HG02642 (cell line): ENCODE data around the gene OLFM2.
"Not testable (repeated sequence)": the region's sequence is repeated elsewhere in the genome, so short reads cannot be mapped to it uniquely, and the experiment has no call there.

ENCODE experiments used
- ATAC-seq: cut with Tn5 transposase; IDR thresholded peaks from one replicate; pipeline ENCODE4 v1.9.1; 2021; ENCODE audit warnings: mild to moderate bottlenecking; ENCODE audit not compliant: unreplicated experiment, poor library complexity

OLFM2 gene

DNA sequence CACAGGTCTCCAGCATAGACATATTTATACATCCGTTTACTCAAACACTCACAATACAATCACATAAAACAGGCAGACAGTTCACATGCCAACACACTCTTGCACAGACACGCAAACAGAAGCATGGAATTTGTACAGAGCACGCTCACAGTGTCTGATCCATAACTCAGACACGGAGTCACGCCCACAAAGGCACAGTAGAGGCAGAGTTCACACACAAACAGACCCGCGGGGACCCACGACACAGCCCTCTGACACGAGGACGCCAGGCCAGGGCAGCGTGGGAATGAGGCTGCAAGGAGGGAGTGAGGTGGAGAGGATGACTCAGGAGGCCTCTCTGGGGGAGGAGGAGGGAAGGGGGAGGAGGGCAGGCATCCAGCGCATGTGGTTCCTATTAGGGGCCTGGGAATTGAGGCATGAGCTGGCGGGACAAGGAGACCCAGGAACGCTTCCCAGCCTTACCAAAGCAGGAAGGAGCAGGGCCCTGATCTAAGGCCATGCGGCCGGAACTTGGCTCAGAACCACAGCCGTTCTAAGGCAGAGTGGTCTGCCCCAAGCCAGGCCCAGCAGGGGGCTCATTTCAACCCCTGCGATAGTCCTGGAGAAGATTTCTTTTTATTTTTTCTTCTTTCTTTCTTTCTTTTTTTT lies 9.1 kb upstream of the OLFM2 start:
- ATAC-seq = no peak

GRCh38 chr19:9943744-9944143 lies 7.4 kb upstream of the OLFM2 start:
- ATAC-seq = no peak

DNA sequence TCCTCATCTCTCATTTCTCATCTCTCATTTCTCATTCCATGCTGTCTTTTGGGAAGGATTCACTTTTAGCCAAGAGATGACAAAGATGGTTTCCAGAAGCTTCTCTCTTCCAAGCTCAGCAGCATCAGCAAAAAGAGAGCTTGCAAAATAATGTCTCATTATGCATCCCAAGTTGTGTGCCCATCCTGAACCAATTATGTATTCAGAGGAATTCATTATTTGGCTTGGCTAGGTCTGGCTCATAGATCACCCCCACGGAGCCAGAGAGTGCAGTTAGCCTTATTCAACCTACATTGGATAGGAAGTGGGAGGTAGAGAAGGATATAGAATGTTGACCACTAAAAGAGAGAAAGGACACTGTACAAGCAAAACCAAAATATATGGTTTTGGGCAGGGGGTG lies 5.4 kb upstream of the OLFM2 start:
- no peak for ATAC-seq

DNA sequence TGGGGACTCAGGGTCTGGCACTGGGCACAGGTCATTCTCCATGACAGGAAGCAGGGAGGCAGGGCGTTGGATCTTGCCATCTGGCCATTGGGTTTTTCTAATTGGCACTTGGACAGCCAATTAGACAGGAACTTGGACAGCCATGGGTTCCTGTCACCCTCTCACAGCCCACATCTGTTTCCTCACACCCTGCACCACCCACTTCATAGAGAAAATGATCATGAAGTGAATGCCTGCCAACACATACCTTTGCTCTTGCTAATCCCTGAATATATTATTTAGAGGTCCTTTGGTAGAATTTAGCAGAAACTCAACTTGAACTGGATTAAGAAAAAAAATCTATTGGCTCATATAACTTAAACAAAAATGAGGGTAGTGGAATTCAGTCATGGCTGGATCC lies 4.9 kb upstream of the OLFM2 start:
- ATAC-seq = no peak

DNA sequence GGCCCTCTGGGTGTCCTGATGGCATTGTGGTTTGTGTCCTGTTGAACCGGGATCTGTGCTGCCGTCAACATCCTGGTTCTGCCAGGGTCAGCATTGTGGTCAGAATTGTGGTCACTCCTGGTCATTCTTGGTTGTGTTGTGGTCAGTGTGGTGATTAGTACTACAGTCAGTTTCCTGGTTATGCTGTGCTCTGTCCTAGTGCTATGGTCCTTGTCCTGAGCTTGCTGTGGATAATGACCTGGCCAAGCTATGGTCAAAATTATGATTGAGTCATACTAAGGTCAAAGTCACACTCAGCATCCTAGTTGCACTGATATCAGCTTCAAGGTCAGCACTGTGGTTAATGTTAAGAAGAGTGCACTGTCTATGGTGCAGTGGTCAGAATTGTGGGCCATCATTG lies 4.5 kb upstream of the OLFM2 start:
- ATAC-seq = no peak

DNA sequence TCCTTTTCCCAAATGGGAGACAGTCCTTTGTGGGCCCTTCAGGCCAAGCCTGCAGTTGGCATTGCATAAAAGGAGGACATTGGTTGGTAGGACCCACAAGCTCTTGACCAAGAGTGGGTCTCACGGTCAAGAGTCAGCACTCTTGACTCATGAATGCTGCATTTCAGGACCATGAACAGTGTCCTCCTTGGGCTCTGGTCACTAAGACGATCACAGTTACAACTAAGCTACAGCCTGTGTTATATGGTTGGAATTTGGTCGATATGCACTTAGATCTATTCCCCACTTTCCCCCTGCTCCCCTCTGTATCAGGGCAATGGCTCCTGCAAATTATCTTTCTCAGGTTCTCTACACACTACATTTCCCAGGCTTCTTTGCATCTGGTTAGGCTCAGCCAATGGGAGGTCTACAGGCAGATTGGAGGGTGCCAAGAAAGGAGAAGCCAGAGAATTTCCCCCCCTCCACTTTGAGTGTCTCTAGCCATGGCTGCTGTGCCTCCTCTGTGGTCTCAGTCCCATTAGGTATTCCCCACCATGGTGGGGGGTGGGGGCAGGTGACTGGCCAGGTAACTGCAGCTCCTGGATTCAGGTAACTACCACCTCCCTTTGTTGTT lies 3.1 kb upstream of the OLFM2 start:
- no peak for ATAC-seq

GRCh38 chr19:9937001-9937411 lies 691 bp upstream of the OLFM2 start:
- ATAC-seq = no peak

DNA sequence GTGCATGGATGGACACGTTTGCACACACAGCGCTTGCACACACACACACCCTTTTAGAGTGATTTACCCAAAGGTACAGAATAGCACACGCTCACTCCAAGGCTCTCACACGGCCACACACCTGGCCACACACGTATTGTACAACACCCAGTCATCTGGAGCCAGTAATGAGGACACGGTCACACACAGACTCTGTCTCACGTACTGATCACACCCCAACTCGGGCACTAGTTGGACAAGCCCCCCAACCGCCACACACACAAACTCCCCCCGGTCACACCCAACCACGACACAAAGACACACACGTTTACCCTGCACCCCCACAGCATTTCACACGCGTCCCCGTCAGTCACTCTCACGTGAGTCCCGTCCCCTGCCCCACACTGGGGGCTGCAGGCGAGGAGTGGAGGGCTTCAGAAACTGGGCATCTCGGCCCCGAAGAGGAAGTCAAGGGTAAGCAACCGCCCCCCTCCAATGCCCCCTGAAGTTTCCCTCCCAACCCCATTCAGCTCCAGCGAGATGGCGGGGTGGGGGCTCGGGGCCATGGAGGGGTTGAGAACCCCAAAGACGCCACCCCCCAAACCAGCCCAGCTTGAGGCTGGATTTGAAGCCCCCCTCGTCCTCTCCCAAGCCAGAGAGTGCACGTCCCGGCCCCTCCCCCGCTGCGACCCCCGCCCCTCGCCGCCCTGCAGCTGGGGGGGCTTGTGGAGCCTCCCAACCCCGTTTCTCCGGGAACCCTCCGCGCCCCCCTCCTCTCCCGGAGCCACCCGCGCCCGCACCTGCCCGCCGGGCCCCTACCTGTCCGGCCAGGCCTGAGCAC lies 599 bp downstream of the OLFM2 start:
- no peak for ATAC-seq

DNA sequence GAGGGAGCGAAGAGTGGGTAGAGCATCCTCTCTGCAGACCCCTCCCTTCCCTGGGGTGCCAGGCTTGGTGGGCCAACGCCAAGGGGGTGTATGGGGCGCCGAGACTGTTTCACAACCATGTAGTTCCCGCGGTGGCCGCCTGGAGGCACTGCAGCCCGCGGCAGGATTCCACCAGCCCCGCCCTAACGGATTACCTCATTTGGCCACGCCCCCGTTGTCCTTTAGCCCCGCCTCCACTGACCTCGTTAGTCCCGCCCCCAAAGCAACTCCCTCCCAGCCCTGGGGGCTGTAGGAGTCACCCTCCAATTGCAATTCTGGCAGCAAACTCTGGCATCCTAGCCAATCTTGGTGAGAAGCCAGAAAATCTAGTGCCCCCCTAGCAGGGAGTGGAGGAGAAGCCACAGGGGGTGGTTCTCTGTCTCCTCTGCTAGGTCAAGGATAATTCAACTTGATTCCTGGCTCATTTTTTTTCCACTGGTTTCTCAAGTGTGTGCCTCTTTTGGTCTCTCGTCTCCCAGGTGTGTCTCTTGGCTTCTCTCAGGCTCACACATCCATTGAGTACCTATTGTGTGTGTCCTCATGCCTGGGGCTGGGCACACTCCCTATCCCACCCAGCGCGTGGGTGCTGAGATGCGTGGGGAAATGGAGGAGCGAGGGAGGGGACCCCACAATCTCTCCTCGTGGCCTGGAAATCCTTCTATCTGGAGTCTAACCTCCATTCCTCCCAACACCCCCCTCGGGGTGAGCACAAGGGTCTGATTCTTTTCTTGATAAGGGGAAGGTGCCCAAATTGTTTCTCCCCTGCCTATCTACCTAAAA lies 2.0 kb downstream of the OLFM2 start:
- no peak for ATAC-seq

DNA sequence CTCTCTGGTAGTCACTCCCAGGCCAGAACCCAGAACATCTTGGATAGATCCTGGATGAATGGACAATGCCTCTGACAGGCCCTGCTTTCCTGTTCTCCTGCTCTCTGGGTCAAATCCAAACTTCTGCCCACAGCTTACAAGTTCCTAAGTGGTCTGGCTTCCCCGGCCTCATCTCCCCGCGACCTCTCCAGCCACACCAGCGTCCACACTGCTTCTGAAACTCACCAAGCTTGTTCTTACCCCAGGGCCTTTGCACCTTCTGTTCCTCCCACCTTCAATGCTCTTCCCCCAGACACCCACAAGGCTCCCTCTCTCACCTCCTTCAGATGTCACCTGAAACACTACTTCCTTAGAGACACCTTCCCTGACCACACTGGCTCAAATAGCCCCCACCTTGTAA lies 3.5 kb downstream of the OLFM2 start:
- ATAC-seq = no peak

DNA sequence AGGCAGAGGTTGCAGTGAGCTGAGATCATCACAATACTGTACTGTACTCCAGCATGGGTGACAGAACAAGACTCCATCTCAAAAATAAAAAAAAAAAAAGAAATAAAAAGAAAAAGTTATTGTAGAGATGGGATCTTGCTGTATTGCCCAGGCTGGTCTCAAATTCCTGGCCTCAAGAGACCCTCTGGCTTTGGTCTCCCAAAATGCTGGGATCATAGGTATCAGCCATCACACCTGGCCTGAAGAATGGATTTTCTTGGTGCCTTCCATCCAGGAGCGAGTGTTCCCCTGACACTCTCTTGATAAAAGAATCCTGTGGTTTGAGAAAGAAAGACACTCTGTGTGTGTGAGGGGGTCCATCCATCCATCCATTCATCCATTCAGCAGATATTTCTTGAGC lies 4.7 kb downstream of the OLFM2 start:
- no peak for ATAC-seq

- ATAC-seq = no peak
Observed at GRCh38 chr19:9923440-9923839, 12.9 kb downstream of the OLFM2 start.

- not testable (repeated sequence) for ATAC-seq
Observed at GRCh38 chr19:9922782-9923379, 13.4 kb downstream of the OLFM2 start.

- ATAC-seq = no peak
Observed at GRCh38 chr19:9917321-9917720, 19.0 kb downstream of the OLFM2 start.

DNA sequence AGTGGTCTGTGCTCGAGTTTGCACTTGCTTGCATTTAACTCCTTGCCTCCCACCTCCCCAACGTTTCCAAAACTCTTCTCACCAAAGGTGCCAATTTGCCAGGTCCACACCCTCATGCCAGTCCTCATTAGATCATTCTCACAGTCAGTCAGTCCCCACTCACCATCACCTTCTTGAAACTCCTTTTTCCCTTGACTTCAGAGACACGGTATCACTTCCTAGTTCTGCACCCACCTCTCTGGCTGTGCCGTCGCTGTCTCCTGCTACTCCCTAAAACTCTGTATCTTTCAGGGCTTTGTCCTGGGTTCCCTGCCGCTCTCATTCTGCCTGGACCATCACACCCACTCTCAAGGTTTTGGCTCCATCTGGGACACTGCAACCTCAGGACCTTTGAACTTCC lies 19.6 kb downstream of the OLFM2 start:
- ATAC-seq = no peak

GRCh38 chr19:9914315-9915207 lies 21.8 kb downstream of the OLFM2 start:
- ATAC-seq = no peak

DNA sequence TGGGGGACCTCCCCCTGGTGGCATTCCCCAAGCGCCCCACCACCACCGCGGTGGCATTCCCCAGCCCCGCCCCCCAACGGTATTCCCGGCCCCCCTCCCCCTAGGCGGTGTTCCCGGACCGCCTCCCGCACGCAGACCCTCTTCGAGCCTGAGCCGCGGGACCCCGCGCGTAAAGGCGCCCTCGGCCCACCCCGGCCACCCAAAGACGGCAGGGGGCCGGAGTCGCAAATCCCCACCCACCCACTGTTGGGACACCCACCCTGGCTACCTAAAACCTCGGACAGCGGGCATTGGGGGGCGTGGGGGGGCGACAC lies 22.4 kb downstream of the OLFM2 start:
- no peak for ATAC-seq

- no peak for ATAC-seq
Observed at GRCh38 chr19:9913237-9914000, 22.9 kb downstream of the OLFM2 start.
